K562 (cell line): ENCODE measurements around the gene AMPD3. TPM values are rescaled to one million over a fixed set of nuclear protein-coding genes. Genes with fewer than 3 reads are reported as not detected.
A peak's percentile ranks its signal among the peaks of the same experiment; 100 is the strongest.

Experiments used
- ATAC-seq: fragments of 200-7000 bp; cut with Tn5 transposase; 3 replicates; pipeline ENCODE4 v1.9.1; 2020; ENCODE audit warnings: moderate library complexity
- BruUV-seq: library from RNA; stranded (reverse); fragments of 400-500 nt; replicated peaks from 2 replicates; lab custom pipeline; 2021; lab: Mats Ljungman, UMichigan
- CTCF ChIA-PET: fragments of 300-600 bp; formaldehyde crosslinking; extraction: SDS; loops from one replicate; lab custom pipeline; 2021; ENCODE audit warnings: low intra/inter-chr PET ratio; lab: Yijun Ruan, JAX
- POLR2A ChIA-PET: fragments of 300-600, 350-650 bp; sonication (Branson Sonifier 250); formaldehyde crosslinking; extraction: SDS; loops from one replicate; lab custom pipeline; 2021; ENCODE audit warnings: antibody characterized with exemption, inconsistent platforms; lab: Yijun Ruan, JAX
- DNase-seq, 4 experiments: peaks; one replicate each; pipeline versions ENCODE4 v3.0.0 to v3.0.0-alpha.2; 2011 to 2018; ENCODE audit warnings: low spot score in 3 of 4, mixed read lengths in 3 of 4; ENCODE audit errors: extremely low read depth in 1 of 4
- FAIRE-seq: peaks from 2 replicates; lab custom pipeline; 2011; peaks lifted over from hg19 to GRCh38; lab: Jason Lieb, UNC
- H2AFZ ChIP-seq: 2 replicates; pipeline ENCODE4 v1.6.0; 2011; ENCODE audit warnings: low read depth, low read length, control low read depth, inconsistent platforms
- H3K27ac ChIP-seq: fragments of 200-600 bp; 3 replicates; pipeline ENCODE4 v1.8.0; 2011; ENCODE audit warnings: low read depth, mild to moderate bottlenecking, control low read depth, inconsistent platforms, low read length, moderate library complexity, mixed read lengths; ENCODE audit errors: extremely low read depth
- H3K27me3 ChIP-seq, 2 experiments: fragments of 300-600 bp in 1 of 2; 2 replicates in 1 of 2; 3 replicates in 1 of 2; pipeline versions ENCODE4 v1.6.0 to v1.8.0; 2011; ENCODE audit warnings: inconsistent platforms in 2 of 2, low read length in 2 of 2, mild to moderate bottlenecking in 1 of 2, mixed read lengths in 1 of 2, moderate library complexity in 1 of 2; ENCODE audit not compliant: control insufficient read depth in 2 of 2, insufficient read depth in 2 of 2
- H3K36me3 ChIP-seq: fragments of 300-600 bp; 3 replicates; pipeline ENCODE4 v1.8.0; 2011; ENCODE audit warnings: mild to moderate bottlenecking, low read length, inconsistent platforms; ENCODE audit not compliant: control insufficient read depth, insufficient read depth
- H3K4me1 ChIP-seq, 2 experiments: fragments of 200-600 bp in 1 of 2; replicated peaks in 1 of 2; 2 replicates in 1 of 2; 3 replicates in 1 of 2; pipeline versions ENCODE4 v1.5.1 to v1.8.0; 2011; ENCODE audit warnings: inconsistent platforms in 2 of 2, low read length in 2 of 2, mild to moderate bottlenecking in 1 of 2, mixed read lengths in 1 of 2, moderate library complexity in 1 of 2; ENCODE audit not compliant: control insufficient read depth in 2 of 2, insufficient read depth in 2 of 2
- H3K4me2 ChIP-seq: 2 replicates; pipeline ENCODE4 v1.6.1; 2011; ENCODE audit warnings: low read length, control low read depth, inconsistent platforms, mixed read lengths; ENCODE audit not compliant: insufficient read depth
- H3K4me3 ChIP-seq: fragments of 200-600 bp; sonication (generic), shearing (Covaris generic); 2 replicates; pipeline ENCODE4 v1.5.1; 2016; ENCODE audit warnings: control low read depth, inconsistent platforms
- H3K79me2 ChIP-seq: fragments of 200-600 bp; 3 replicates; pipeline ENCODE4 v1.8.0; 2011; ENCODE audit warnings: low read length, inconsistent platforms; ENCODE audit not compliant: control insufficient read depth, insufficient read depth
- H3K9ac ChIP-seq, 2 experiments: 2 replicates each; pipeline versions ENCODE4 v1.6.0 to v1.6.1; 2011; ENCODE audit warnings: low read depth in 2 of 2, low read length in 2 of 2, control low read depth in 1 of 2, inconsistent platforms in 1 of 2, mild to moderate bottlenecking in 1 of 2, mixed read lengths in 1 of 2; ENCODE audit not compliant: insufficient read depth in 1 of 2
- H3K9me1 ChIP-seq: one replicate; pipeline ENCODE4 v1.6.0; 2011; ENCODE audit warnings: inconsistent platforms, mild to moderate bottlenecking, low read length, moderate library complexity; ENCODE audit not compliant: control insufficient read depth, insufficient read depth
- H3K9me3 ChIP-seq: replicated peaks from 2 replicates; pipeline ENCODE4 v1.5.1; 2011; ENCODE audit warnings: low read depth, low read length, inconsistent platforms; ENCODE audit not compliant: control insufficient read depth, insufficient read depth
- H4K20me1 ChIP-seq: replicated peaks from 2 replicates; pipeline ENCODE4 v1.6.1; 2011; ENCODE audit warnings: low read length, inconsistent platforms, mixed read lengths; ENCODE audit not compliant: control insufficient read depth, insufficient read depth
- BRD9 ChIP-seq: fragments of 450-650 bp; IDR thresholded peaks from 2 replicates; pipeline ENCODE4 v1.6.1; 2018; ENCODE audit warnings: low read depth; ENCODE audit not compliant: partially characterized antibody
- GTF2A2 ChIP-seq: IDR thresholded peaks from 2 replicates; pipeline ENCODE4 v1.6.1; 2016; ENCODE audit warnings: mild to moderate bottlenecking, missing genetic modification characterization, missing compliant biosample characterization
- RBM14 ChIP-seq: fragments of 200-400 bp; formaldehyde crosslinking; IDR thresholded peaks from 2 replicates; pipeline ENCODE4 v1.6.1; 2018; ENCODE audit warnings: low read depth, mild to moderate bottlenecking, low read length, moderate library complexity, borderline replicate concordance; ENCODE audit not compliant: insufficient read depth
- RNF2 ChIP-seq: sonication (generic); IDR thresholded peaks from 2 replicates; pipeline ENCODE4 v1.6.1; 2016
- ZNF436 ChIP-seq: fragments of 250-450, 450-650 bp; sonication (Bioruptor Pico); formaldehyde crosslinking; IDR thresholded peaks from 2 replicates; pipeline ENCODE4 v1.7.0; 2020; ENCODE audit warnings: mild to moderate bottlenecking
- ZNF766 ChIP-seq: fragments of 200-800 bp; sonication (Bioruptor generic); conservative IDR thresholded peaks from 2 replicates; pipeline ENCODE4 v1.6.1; 2016; ENCODE audit warnings: missing genetic modification characterization, missing compliant biosample characterization
- WGBS: fragments of 100-300 bp; shearing (Covaris generic); methylation state at CpG from one replicate; pipeline ENCODE4 v1.1.6; 2016; ENCODE audit warnings: low coverage, mixed read lengths; ENCODE audit not compliant: insufficient coverage; ENCODE audit errors: missing lambda C conversion rate; 5-methylcytosine and 5-hydroxymethylcytosine counted together
- in situ Hi-C: fragments of 300-500 bp; cut with MboI; formaldehyde crosslinking; loops from 4 replicates; pipeline ENCODE4 v1.15.0; 2018; ENCODE audit warnings: inconsistent platforms, mixed read lengths
- intact Hi-C: fragments of 100-400 bp; cut with micrococcal nuclease; formaldehyde crosslinking; loops from 2 replicates; pipeline ENCODE4 v1.14.2; 2022
- polyA plus RNA-seq, 8 experiments: library from polyadenylated mRNA; depleted of rRNA in 4 of 8; stranded (reverse) in 5 of 8; unstranded in 3 of 8; fragments of >200 nt; fragmentation: Nextera tagmentation in 2 of 8; fragmentation: Illumina TruSeq in 1 of 8; extraction: Ambion mirVana in 2 of 8; extraction: Trizol in 1 of 8; gene quantifications; 2 replicates each; pipeline versions ENCODE4 v1.2.1 to v1.2.3, GENCODE V29; 2011 to 2014; ENCODE audit warnings: inconsistent platforms in 1 of 8, missing spikeins in 1 of 8
- total RNA-seq, 7 experiments: library from RNA; depleted of rRNA in 6 of 7; stranded (reverse); fragments of >200 nt in 6 of 7; fragmentation: Illumina TruSeq in 2 of 7; extraction: Trizol in 2 of 7; gene quantifications; 2 replicates each; pipeline versions ENCODE4 v1.2.1 to v1.2.3, GENCODE V29; 2011 to 2021; ENCODE audit warnings: low replicate concordance in 1 of 7
- TF ChIP-seq, protein P1 (sequence below): fragments of 450-650 bp; formaldehyde crosslinking; IDR thresholded peaks from 2 replicates; pipeline ENCODE4 v1.4.0; 2020; ENCODE audit warnings: mild to moderate bottlenecking, moderate library complexity
- TF ChIP-seq, protein P2 (sequence below): fragments of 450-650 bp; formaldehyde crosslinking; IDR thresholded peaks from 2 replicates; pipeline ENCODE4 v1.4.0; 2020; ENCODE audit warnings: mild to moderate bottlenecking, mixed read lengths

Gene AMPD3
- total and polyA plus RNA-seq, 9 of the 15 experiments (the other 6 are each of a cell fraction or from before 2014, with no cell fraction given) = 4.4 to 23.6 (median 11.2) TPM

DNA sequence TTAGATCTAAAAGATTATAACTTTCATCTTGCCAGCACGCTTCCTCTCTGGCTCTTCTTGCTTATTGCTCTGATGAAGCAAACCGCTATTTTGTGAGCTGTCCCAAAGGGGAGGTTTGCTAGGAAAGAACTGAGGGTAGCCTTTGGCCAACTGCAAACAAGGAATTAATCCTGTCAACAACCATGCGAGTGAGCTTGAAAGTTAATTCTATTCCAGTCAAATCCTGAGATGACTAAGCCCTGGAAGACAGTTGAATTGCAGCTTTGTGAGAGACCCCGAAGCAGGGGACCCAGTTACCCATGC lies 96.2 kb downstream of the AMPD3 start:
- DNase-seq (no peak), ATAC-seq (no peak), FAIRE-seq (no peak)
- intact Hi-C loops (no loop called here), in situ Hi-C loops (no loop called here)
- TF ChIP-seq GTF2A2 (tag) (no peak), RBM14 (no peak), BRD9 (no peak), ZNF436 (no peak)
- Histone ChIP-seq H3K27me3 (no peaks in the 10 kb centered on the region), H3K4me3 (no peak overlapping the region), H3K79me2 (no peaks in the 10 kb centered on the region), H3K9ac (no peak overlapping the region), H3K27ac (no peak overlapping the region), H4K20me1 (no peaks in the 10 kb centered on the region), H3K9me3 (no peaks in the 10 kb centered on the region), H2AFZ (no peak overlapping the region), H3K4me1 (no peaks in the 10 kb centered on the region; a peak in 1 of 5 replicates), H3K4me2 (no peak overlapping the region), H3K36me3 (no peaks in the 10 kb centered on the region), H3K9me1 (no peaks in the 10 kb centered on the region)
- no TSS peak for BruUV-seq
- WGBS = 34% methylated on average over 4 of the region's 4 CpGs
- POLR2A ChIA-PET = interaction anchor here (1.3 kb wide), 1 partner anchor 14 kb away, joined by 3 read pairs; no protein-coding TSS in a partner anchor
- CTCF ChIA-PET = no interaction called here

DNA sequence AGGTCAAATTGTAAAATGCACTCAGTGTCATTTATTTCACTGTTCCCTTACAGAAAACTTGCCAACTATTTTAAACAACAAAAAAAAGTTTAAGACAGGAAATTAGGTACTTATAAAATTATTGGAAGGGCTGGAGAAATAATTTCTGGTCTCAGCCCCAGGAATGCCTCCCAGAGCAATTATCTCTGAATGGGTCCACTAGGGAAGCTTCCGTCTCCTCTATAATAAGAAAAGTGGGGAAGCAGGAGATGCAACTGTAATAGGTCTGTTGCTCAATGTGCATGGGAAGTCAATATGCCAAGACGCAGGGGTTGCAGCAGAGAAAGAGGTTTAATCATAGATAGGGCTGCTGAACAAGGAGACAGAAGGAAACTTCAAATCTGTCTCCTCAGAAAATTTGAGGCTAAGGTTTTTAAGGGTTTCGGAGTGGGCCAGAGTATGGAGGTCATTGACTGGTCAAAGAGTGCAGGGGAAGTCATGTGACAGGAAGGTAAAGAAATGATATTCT lies 96.8 kb downstream of the AMPD3 start:
- FAIRE-seq = no peak
- ChIA-PET POLR2A (interaction anchor here (0.7 kb wide), 1 partner anchor 70 kb away, joined by 4 read pairs; no protein-coding TSS in a partner anchor), CTCF (no interaction called here)
- in situ Hi-C loops = no loop called here
- WGBS = 49% methylated on average over 3 of the region's 3 CpGs
- Histone ChIP-seq H3K4me2 (no peak overlapping the region), H3K9me3 (no peaks in the 10 kb centered on the region), H3K9ac (no peak overlapping the region), H3K4me1 (no peaks in the 10 kb centered on the region; a peak in 1 of 5 replicates), H4K20me1 (no peaks in the 10 kb centered on the region), H3K27me3 (no peaks in the 10 kb centered on the region), H3K27ac (no peak overlapping the region), H3K4me3 (no peak overlapping the region), H3K36me3 (no peaks in the 10 kb centered on the region), H3K79me2 (no peaks in the 10 kb centered on the region), H3K9me1 (no peaks in the 10 kb centered on the region), H2AFZ (no peak overlapping the region)
- no TSS peak for BruUV-seq
- no peak for DNase-seq
- intact Hi-C loops = no loop called here
- no peak for ATAC-seq
- TF ChIP-seq RNF2 (no peak), ZNF766 (peak; percentile 73; the same call in 1 of the 2 replicates)
- TF ChIP-seq, protein P1, sequence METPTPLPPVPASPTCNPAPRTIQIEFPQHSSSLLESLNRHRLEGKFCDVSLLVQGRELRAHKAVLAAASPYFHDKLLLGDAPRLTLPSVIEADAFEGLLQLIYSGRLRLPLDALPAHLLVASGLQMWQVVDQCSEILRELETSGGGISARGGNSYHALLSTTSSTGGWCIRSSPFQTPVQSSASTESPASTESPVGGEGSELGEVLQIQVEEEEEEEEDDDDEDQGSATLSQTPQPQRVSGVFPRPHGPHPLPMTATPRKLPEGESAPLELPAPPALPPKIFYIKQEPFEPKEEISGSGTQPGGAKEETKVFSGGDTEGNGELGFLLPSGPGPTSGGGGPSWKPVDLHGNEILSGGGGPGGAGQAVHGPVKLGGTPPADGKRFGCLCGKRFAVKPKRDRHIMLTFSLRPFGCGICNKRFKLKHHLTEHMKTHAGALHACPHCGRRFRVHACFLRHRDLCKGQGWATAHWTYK (CRISPR knock-in tag) = no peak
- TF ChIP-seq, protein P2, sequence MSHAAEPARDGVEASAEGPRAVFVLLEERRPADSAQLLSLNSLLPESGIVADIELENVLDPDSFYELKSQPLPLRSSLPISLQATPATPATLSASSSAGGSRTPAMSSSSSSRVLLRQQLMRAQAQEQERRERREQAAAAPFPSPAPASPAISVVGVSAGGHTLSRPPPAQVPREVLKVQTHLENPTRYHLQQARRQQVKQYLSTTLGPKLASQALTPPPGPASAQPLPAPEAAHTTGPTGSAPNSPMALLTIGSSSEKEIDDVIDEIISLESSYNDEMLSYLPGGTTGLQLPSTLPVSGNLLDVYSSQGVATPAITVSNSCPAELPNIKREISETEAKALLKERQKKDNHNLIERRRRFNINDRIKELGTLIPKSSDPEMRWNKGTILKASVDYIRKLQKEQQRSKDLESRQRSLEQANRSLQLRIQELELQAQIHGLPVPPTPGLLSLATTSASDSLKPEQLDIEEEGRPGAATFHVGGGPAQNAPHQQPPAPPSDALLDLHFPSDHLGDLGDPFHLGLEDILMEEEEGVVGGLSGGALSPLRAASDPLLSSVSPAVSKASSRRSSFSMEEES (CRISPR knock-in tag) = peak; percentile 53
